Stimulated activated CD4-positive, alpha-beta T cell treated with anti-CD3 and anti-CD28 coated beads, Interleukin-2, amount 100 ng/mL, for 4 hours (primary cell): Measurements from ENCODE around the gene NCK2.

Experiments
- DNase-seq: peaks from one replicate; pipeline ENCODE4 v3.0.0-alpha.2; 2020; ENCODE audit warnings: low read depth

NCK2 gene

GRCh38 chr2:105777506-105778055 is 32.9 kb downstream of the NCK2 start:
- DNase-seq, result no peak

DNA sequence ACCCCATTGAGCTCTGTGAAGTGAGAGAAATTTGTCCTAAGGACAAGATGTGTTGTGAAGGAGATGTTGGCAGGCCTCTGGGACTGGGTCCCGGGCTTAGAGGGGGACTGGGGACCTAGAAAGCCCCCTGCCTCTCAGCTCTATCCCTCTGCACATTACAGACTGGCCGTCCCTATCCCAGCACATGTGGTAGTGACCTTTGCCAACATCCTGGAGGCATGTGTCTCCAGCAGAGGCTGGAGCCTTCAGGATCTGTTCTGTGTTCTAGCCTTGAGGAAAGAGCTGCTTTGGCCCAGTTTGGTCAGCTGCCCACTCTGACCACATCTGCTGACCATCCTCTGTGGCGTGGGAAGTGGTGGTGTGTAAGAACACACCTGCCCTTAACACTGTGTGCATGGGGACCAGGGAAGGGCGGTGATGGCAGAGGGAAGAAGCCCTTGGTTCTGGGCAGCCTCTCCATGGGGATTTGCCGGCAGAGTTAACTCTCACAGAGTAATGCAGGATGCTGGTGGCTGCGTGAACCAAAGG is 33.4 kb downstream of the NCK2 start:
- no peak for DNase-seq

DNA sequence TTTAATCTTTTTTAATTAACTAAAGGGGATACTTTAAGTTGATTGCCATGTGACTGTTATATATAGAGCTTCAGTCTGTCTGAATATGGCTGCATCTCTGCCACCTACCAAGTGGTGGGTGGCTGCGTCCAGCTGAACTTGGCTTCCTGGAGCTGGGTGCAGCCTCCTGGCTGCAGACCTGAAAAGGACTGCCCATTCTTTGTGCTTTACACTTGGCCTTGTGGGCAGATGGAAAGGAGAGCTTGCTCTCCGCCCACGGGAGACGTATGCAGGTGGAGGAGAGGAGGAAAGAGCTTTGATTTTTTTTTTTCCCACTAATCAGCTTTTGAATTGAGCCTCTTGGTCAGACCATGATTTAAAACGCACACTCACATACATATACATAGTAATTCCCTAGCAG is 34.7 kb downstream of the NCK2 start:
- no peak for DNase-seq

GRCh38 chr2:105780606-105781005 is 35.9 kb downstream of the NCK2 start:
- DNase-seq, result no peak

GRCh38 chr2:105781274-105781978 is 36.7 kb downstream of the NCK2 start:
- no peak for DNase-seq

DNA sequence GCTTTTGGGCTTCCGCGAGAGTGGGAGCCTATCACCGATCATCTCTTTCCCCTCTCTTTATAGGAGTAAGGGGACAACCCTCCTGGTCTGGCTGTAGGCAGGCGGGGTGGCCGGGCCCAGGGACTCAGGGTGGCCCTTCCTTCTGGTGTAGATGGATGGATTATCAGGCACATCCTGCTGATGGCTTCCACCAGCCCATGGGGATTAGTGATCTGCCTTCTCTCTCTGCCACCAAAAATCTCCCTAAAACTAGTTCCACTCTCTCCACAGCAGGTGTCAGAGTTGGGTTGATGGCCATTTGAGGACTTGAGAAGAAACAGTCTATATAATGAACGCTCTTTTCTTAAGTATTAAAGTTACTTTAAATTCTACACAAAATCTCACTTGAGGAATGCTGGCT is 37.4 kb downstream of the NCK2 start:
- DNase-seq, result no peak

GRCh38 chr2:105782646-105783045 is 37.9 kb downstream of the NCK2 start:
- no peak for DNase-seq

DNA sequence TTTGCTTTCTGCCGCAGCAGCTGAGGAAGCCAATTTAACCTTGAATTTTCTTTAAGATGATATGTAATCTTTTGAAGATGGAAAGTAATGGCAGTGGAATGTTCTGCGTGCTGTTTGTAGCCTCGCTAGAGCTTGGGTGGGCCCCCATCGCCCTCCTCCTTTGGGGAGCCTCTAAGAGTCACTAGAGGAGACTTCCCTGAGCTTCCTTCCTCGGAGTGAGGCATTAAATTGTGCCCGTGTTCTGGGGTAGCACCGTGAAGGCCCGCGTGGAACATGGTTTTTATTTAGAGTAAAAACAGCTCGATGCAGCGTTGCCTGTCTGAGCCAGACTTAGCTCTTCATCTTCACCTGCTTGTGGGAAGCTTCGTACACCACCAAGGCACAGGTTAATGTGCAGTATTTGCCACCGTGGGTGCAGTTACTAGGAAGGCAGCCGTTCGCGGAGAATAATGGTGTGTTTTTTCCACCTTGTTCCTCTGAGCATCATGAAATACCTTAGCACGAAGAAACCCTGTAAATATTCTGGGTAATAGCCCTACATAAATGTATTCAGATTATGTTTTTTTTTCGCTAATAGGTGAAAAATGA is 38.5 kb downstream of the NCK2 start:
- DNase-seq, result no peak

GRCh38 chr2:105783972-105784371 is 39.3 kb downstream of the NCK2 start:
- no peak for DNase-seq

GRCh38 chr2:105784589-105784988 is 39.9 kb downstream of the NCK2 start:
- DNase-seq, result no peak

- DNase-seq, result no peak
These were observed 40.6 kb downstream of the NCK2 start for GRCh38 chr2:105785095-105785847.

DNA sequence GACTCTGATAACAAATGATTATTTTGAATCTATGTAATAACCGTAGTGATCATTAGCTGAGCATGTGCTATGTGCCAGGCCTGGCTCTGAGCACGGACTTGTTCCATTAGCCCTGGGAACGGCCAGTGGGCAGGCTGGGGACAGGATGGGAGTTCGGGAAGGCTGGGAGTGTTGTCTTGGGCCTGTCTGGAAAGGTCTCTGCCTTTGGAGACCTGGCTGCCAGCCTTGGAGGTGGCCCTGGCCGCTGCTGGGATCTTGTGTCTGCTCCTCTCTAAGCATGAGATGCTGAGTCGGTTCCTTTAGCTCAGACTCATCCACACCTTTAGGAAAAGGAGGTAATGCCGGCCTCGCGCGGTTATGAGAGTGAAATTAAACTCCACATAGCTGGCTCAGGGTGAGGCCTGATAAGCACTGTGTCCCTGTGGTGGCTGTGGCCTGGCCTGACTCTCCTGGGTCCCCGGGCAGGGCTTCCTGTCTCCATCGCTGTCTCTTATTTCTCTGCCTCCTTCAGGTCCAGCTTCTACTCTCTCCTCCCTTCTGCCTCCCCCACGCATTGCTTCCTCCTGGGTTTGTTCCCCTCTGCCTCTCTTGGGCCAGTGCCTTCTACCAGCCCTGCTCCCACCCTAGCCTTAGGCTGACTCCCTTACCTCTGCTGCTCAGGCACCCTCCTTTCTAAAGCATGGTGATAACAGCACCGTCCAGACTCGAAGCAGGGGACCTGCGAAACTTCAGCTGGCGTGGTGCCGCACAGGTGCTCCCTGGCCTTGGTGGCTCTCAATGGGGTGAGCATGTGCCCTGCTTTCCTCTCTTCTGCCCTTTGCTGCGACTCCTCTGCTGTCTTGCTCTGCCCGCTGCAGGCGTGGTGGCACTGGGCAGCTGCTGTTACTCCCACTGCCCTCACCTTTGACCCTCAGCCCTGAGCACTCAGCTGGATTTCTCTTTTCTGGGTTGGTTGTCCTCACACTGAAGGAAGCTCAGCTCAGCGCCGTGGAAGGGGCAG is 41.8 kb downstream of the NCK2 start:
- no peak for DNase-seq

- no peak for DNase-seq
These were observed 42.9 kb downstream of the NCK2 start for GRCh38 chr2:105787376-105788318.

DNA sequence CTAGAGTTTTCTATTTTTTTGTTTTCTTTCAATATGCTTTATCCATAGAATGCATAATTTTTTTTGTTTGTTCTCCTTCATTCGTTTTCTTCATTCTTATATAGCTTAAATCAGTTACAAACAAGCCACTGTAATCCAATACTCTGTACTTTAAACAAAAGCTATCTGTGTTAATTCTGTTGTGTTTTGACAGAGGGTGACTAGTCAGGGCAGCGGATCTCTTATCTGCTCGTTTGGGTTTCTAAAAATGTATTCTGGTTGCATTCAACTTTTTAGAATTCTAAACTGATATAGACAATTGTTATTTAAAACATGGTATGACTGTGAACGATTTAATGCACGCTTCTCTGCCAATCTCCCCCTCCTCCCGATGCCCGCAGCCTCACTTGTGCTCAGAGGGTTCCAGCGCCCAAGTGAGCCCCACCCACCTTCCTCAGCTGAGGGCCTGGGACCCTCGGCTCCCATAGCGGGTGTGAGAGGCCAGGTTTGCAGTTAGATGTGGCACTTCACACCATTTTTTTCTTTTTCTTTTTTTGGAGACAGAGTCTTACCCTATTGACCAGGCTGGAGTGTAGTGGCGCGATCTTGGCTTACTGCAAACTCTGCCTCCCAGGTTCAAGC is 44.1 kb downstream of the NCK2 start:
- DNase-seq, result no peak

- DNase-seq, result peak; percentile 53
These were observed 45.2 kb downstream of the NCK2 start for GRCh38 chr2:105789745-105790460.

GRCh38 chr2:105790461-105791149 is 45.9 kb downstream of the NCK2 start:
- no peak for DNase-seq

GRCh38 chr2:105791229-105791628 is 46.5 kb downstream of the NCK2 start:
- no peak for DNase-seq

- DNase-seq, result no peak
These were observed 47.8 kb downstream of the NCK2 start for GRCh38 chr2:105792561-105792960.
